B cell (primary cell): ENCODE measurements around the gene SERP1. TPM values are rescaled to one million over a fixed set of nuclear protein-coding genes. Genes with fewer than 3 reads are reported as not detected.

Experiments used
- ATAC-seq: fragments of 200-7000 bp; cut with Tn5 transposase; one replicate; pipeline ENCODE4 v1.10.0; 2021; ENCODE audit warnings: low read depth, mild to moderate bottlenecking, moderate number of reproducible peaks, moderate library complexity
- CTCF ChIA-PET: fragments of 350-600 bp; sonication (Branson Sonifier 250); formaldehyde crosslinking; loops from one replicate; lab custom pipeline; 2021; ENCODE audit warnings: antibody characterized with exemption, inconsistent platforms; lab: Charles Lee
- POLR2A ChIA-PET: fragments of 350-600 bp; sonication (Branson Sonifier 250); formaldehyde crosslinking; loops from one replicate; lab custom pipeline; 2021; ENCODE audit warnings: antibody characterized with exemption; lab: Charles Lee
- DNase-seq: peaks from one replicate; pipeline ENCODE4 v3.0.0; 2013
- H2AFZ ChIP-seq: 2 replicates; pipeline ENCODE4 v1.6.1; 2012; ENCODE audit warnings: mild to moderate bottlenecking, low read depth, low read length; ENCODE audit not compliant: insufficient read depth, poor library complexity, severe bottlenecking
- H3K27ac ChIP-seq, 2 donors: 1 replicate in 1 of 2; 2 replicates in 1 of 2; pipeline ENCODE4 v1.5.1; 2012 to 2013; ENCODE audit warnings: low read length in 2 of 2, mild to moderate bottlenecking in 2 of 2, moderate library complexity in 1 of 2
- H3K27me3 ChIP-seq, 4 experiments: fragments of 200-600 bp in 1 of 4; sonication (generic) in 1 of 4; replicated peaks in 1 of 4; 1 replicate in 2 of 4; 2 replicates in 2 of 4; pipeline versions ENCODE4 v1.6.1 to v1.7.0; 2013 to 2016; ENCODE audit warnings: low read length in 3 of 4, mild to moderate bottlenecking in 2 of 4, mixed read lengths in 1 of 4, moderate library complexity in 1 of 4; ENCODE audit not compliant: insufficient read depth in 4 of 4, control insufficient read depth in 3 of 4; ENCODE audit errors: control extremely low read depth in 1 of 4
- H3K36me3 ChIP-seq, 2 experiments: replicated peaks in 1 of 2; 1 replicate in 1 of 2; 2 replicates in 1 of 2; pipeline versions ENCODE4 v1.6.1 to v1.7.1; 2013; ENCODE audit warnings: low read length in 1 of 2; ENCODE audit not compliant: insufficient read depth in 2 of 2, control insufficient read depth in 1 of 2; ENCODE audit errors: control extremely low read depth in 1 of 2, extremely low read depth in 1 of 2
- H3K4me1 ChIP-seq, 2 donors: fragments of 200-600 bp in 1 of 2; sonication (generic) in 1 of 2; 1 replicate in 1 of 2; 2 replicates in 1 of 2; pipeline versions ENCODE4 v1.5.1 to v1.6.1; 2013 to 2017; ENCODE audit warnings: low read length in 2 of 2; ENCODE audit not compliant: control insufficient read depth in 2 of 2, insufficient read depth in 2 of 2
- H3K4me2 ChIP-seq: replicated peaks from 2 replicates; pipeline ENCODE3; 2012; ENCODE audit warnings: mild to moderate bottlenecking, low read depth, low read length; ENCODE audit not compliant: poor library complexity, severe bottlenecking
- H3K4me3 ChIP-seq, 5 experiments: fragments of 200-600 bp in 1 of 5; sonication (generic) in 1 of 5; 1 replicate in 3 of 5; 2 replicates in 2 of 5; pipeline versions ENCODE4 v1.5.1 to v1.7.0; 2011 to 2016; ENCODE audit warnings: low read length in 4 of 5, mild to moderate bottlenecking in 4 of 5, low read depth in 2 of 5, control low read depth in 1 of 5, moderate library complexity in 1 of 5; ENCODE audit not compliant: insufficient read depth in 1 of 5; ENCODE audit errors: control extremely low read depth in 1 of 5, extremely low read depth in 1 of 5
- H3K79me2 ChIP-seq: fragments of 200-600 bp; sonication (generic); one replicate; pipeline ENCODE4 v1.6.0; 2016; ENCODE audit warnings: low read length; ENCODE audit not compliant: control insufficient read depth, insufficient read depth
- H3K9ac ChIP-seq: fragments of 200-600 bp; sonication (generic); 2 replicates; pipeline ENCODE4 v1.6.1; 2017; ENCODE audit warnings: mild to moderate bottlenecking, low read length, moderate library complexity
- H3K9me3 ChIP-seq, 3 donors: one replicate each; pipeline versions ENCODE4 v1.6.1 to v1.7.1; 2013; ENCODE audit warnings: low read length in 2 of 3; ENCODE audit not compliant: control insufficient read depth in 2 of 3, insufficient read depth in 1 of 3; ENCODE audit errors: control extremely low read depth in 1 of 3
- H4K20me1 ChIP-seq: 2 replicates; pipeline ENCODE4 v1.6.0; 2012; ENCODE audit warnings: mild to moderate bottlenecking, low read length; ENCODE audit not compliant: insufficient read depth, control insufficient read depth, poor library complexity, severe bottlenecking
- H3K27ac Mint-ChIP-seq: one replicate; pipeline ENCODE4 v1.8.0; 2021; ENCODE audit warnings: mixed read lengths
- H3K27me3 Mint-ChIP-seq: one replicate; pipeline ENCODE4 v1.8.0; 2021; ENCODE audit warnings: mixed read lengths
- H3K4me1 Mint-ChIP-seq: one replicate; pipeline ENCODE4 v1.8.0; 2021; ENCODE audit warnings: mixed read lengths
- H3K4me3 Mint-ChIP-seq: one replicate; pipeline ENCODE4 v1.8.0; 2021; ENCODE audit warnings: mixed read lengths
- H3K9me3 Mint-ChIP-seq: one replicate; pipeline ENCODE4 v1.8.0; 2022; ENCODE audit warnings: mixed read lengths; ENCODE audit not compliant: insufficient read depth
- EZH2 ChIP-seq: IDR thresholded peaks from 2 replicates; pipeline ENCODE4 v1.6.1; 2012; ENCODE audit warnings: borderline replicate concordance, low read depth, mild to moderate bottlenecking, moderate library complexity, low read length; ENCODE audit not compliant: insufficient read depth, poor library complexity, severe bottlenecking
- WGBS: methylation state at CpG from one replicate; pipeline ENCODE4 v1.1.5; 2013; ENCODE audit warnings: missing lambda C conversion rate; ENCODE audit not compliant: insufficient coverage; 5-methylcytosine and 5-hydroxymethylcytosine counted together
- intact Hi-C: fragments of 100-400 bp; cut with micrococcal nuclease; formaldehyde crosslinking; loops from one replicate; pipeline ENCODE4 v1.10.0; 2022
- polyA plus RNA-seq: library from polyadenylated mRNA; depleted of rRNA; stranded (reverse); fragments of >200 nt; gene quantifications from 2 replicates; pipeline ENCODE4 v1.2.3, GENCODE V29; 2012
- total RNA-seq, 2 donors: library from RNA; stranded (reverse); fragments of 120-200 nt in 1 of 2; gene quantifications; 1 replicate in 1 of 2; 2 replicates in 1 of 2; pipeline versions ENCODE4 v1.2.3 to v1.2.4, GENCODE V29; 2013 to 2022
- TF ChIP-seq, protein P1 (sequence below): fragments of 200-600 bp; IDR thresholded peaks from one replicate; pipeline ENCODE4 v1.8.0; 2022; ENCODE audit warnings: antibody characterized with exemption, mild to moderate bottlenecking

The SERP1 gene
- total and polyA plus RNA-seq, 2 donors (not counting 1 experiment from before 2014, with no cell fraction given): 84.6 to 114 TPM

DNA sequence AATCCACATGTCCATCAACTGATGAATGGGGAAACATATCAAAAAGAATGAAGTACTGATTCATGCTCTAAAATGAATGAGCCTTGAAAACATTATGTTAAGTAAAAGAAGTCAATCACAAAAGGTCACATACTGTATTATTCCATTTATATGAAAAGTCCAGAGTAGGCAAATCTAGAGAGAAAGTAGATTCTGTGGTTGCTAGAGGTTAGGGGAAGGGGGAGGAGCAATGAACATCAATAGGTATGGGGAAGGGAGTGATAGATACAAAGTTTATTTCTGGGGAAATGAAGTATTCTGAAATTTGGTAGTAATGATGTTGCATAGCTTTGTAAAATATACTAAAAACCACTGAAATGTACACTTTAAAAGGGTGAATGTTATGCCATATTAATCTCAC is 14.5 kb downstream of the SERP1 start:
- Mint-ChIP-seq H3K9me3 (no peaks in the 10 kb centered on the region), H3K27me3 (no peaks in the 10 kb centered on the region), H3K4me1 (no peaks in the 10 kb centered on the region), H3K27ac (no peak overlapping the region), H3K4me3 (no peak overlapping the region)
- H3K27ac ChIP-seq: no peak overlapping the region
- H3K9me3 ChIP-seq: no peaks in the 10 kb centered on the region
- H3K4me2 ChIP-seq: no peak overlapping the region
- intact Hi-C loops: no loop called here
- no peak for ATAC-seq
- TF ChIP-seq, protein P1, sequence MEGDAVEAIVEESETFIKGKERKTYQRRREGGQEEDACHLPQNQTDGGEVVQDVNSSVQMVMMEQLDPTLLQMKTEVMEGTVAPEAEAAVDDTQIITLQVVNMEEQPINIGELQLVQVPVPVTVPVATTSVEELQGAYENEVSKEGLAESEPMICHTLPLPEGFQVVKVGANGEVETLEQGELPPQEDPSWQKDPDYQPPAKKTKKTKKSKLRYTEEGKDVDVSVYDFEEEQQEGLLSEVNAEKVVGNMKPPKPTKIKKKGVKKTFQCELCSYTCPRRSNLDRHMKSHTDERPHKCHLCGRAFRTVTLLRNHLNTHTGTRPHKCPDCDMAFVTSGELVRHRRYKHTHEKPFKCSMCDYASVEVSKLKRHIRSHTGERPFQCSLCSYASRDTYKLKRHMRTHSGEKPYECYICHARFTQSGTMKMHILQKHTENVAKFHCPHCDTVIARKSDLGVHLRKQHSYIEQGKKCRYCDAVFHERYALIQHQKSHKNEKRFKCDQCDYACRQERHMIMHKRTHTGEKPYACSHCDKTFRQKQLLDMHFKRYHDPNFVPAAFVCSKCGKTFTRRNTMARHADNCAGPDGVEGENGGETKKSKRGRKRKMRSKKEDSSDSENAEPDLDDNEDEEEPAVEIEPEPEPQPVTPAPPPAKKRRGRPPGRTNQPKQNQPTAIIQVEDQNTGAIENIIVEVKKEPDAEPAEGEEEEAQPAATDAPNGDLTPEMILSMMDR: no peak
- no peak for TF ChIP-seq EZH2
- H2AFZ ChIP-seq: no peak overlapping the region
- H4K20me1 ChIP-seq: no peaks in the 10 kb centered on the region
- no peaks in the 10 kb centered on the region for H3K79me2 ChIP-seq
- H3K36me3 ChIP-seq: no peaks in the 10 kb centered on the region
- H3K4me1 ChIP-seq: no peaks in the 10 kb centered on the region
- H3K27me3 ChIP-seq: no peaks in the 10 kb centered on the region
- CTCF ChIA-PET: no interaction called here
- no peak overlapping the region for H3K9ac ChIP-seq
- POLR2A ChIA-PET: no interaction called here
- DNase-seq: no peak
- no peak overlapping the region for H3K4me3 ChIP-seq

DNA sequence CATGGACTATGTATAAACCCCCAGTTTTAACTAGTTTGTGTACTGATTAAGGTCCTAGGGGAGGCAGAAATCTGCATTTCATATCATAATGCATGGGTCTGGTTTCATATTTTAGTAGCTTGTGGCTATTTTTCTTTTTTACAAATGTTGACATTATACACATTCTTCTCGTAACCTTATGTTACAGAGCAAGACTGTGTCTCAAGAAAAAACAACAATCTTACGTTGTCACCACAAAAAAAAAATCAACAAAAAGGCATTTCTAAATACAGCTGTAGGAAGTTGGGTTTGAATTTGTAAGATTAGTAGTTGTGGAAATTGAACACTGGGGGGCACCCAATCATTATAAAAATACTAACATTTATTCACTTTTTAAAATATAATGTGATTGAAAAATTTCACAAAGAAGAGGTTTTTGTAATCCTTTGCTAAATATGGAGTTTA is 17.9 kb downstream of the SERP1 start:
- no peaks in the 10 kb centered on the region for H3K79me2 ChIP-seq
- no peaks in the 10 kb centered on the region for H3K4me1 ChIP-seq
- Mint-ChIP-seq H3K4me1 (no peaks in the 10 kb centered on the region), H3K4me3 (no peak overlapping the region), H3K27ac (no peak overlapping the region), H3K27me3 (peaks cover under 1% of the 10 kb centered on the region), H3K9me3 (no peaks in the 10 kb centered on the region)
- ChIA-PET POLR2A (no interaction called here), CTCF (interaction anchor here (0.7 to 2.7 kb wide), 14 partner anchors 15 to 615 kb away, joined by 3 to 15 read pairs (median 3); partner anchors contain the start of genes EIF2A and SERP1)
- H4K20me1 ChIP-seq: no peaks in the 10 kb centered on the region
- H3K4me2 ChIP-seq: no peak overlapping the region
- H3K36me3 ChIP-seq: no peaks in the 10 kb centered on the region
- TF ChIP-seq, protein P1: peak; percentile 70
- TF ChIP-seq EZH2: no peak
- H3K4me3 ChIP-seq: no peak overlapping the region
- WGBS: no CpG with 5 or more reads among the region's 2 CpGs
- H3K9me3 ChIP-seq: no peaks in the 10 kb centered on the region
- no peak overlapping the region for H3K9ac ChIP-seq
- intact Hi-C loops: loop anchor here (1.0 kb wide), 3 partner anchors 193 to 618 kb away; no protein-coding TSS in a partner anchor
- no peak overlapping the region for H3K27ac ChIP-seq
- ATAC-seq: no peak
- H2AFZ ChIP-seq: no peak overlapping the region
- peak; percentile 47 for DNase-seq
- H3K27me3 ChIP-seq: no peaks in the 10 kb centered on the region
